Endodermal cell (in vitro differentiated cells): ENCODE data around the gene VWA8. TPM values are rescaled to one million over a fixed set of nuclear protein-coding genes. Genes with fewer than 3 reads are reported as not detected.
A peak's percentile ranks its signal among the peaks of the same experiment; 100 is the strongest.

ENCODE experiments used
- DNase-seq: peaks from one replicate; pipeline ENCODE4 v3.0.0-alpha.2; 2017
- H3K27ac ChIP-seq: 2 replicates; pipeline ENCODE4 v1.5.1; 2013; ENCODE audit warnings: mild to moderate bottlenecking, low read depth, low read length, moderate library complexity
- H3K27me3 ChIP-seq: 2 replicates; pipeline ENCODE4 v1.6.1; 2013; ENCODE audit warnings: mild to moderate bottlenecking, low read length, moderate library complexity; ENCODE audit not compliant: insufficient read depth, control insufficient read depth, poor library complexity, severe bottlenecking
- H3K36me3 ChIP-seq: 2 replicates; pipeline ENCODE4 v1.7.0; 2013; ENCODE audit warnings: mild to moderate bottlenecking, low read length, moderate library complexity; ENCODE audit not compliant: control insufficient read depth, insufficient read depth
- H3K4me1 ChIP-seq: one replicate; pipeline ENCODE4 v1.7.0; 2013; ENCODE audit warnings: low read length; ENCODE audit not compliant: control insufficient read depth, insufficient read depth
- H3K4me3 ChIP-seq: 2 replicates; pipeline ENCODE4 v1.5.1; 2013; ENCODE audit warnings: mild to moderate bottlenecking, low read length, moderate library complexity
- H3K9ac ChIP-seq: 2 replicates; pipeline ENCODE4 v1.6.1; 2013; ENCODE audit warnings: mild to moderate bottlenecking, low read length, moderate library complexity; ENCODE audit not compliant: poor library complexity, severe bottlenecking; ENCODE audit errors: extremely low read depth
- H3K9me3 ChIP-seq: 2 replicates; pipeline ENCODE4 v1.6.1; 2013; ENCODE audit warnings: mild to moderate bottlenecking, low read length, moderate library complexity; ENCODE audit not compliant: control insufficient read depth
- H3K27ac Mint-ChIP-seq: 2 replicates; pipeline ENCODE4 v1.8.0; 2020; ENCODE audit warnings: mixed read lengths
- H3K27me3 Mint-ChIP-seq: 2 replicates; pipeline ENCODE4 v1.8.0; 2021; ENCODE audit warnings: mild to moderate bottlenecking, mixed read lengths; ENCODE audit not compliant: insufficient read depth
- H3K36me3 Mint-ChIP-seq: 2 replicates; pipeline ENCODE4 v1.8.0; 2020; ENCODE audit warnings: low read depth, mixed read lengths
- H3K4me1 Mint-ChIP-seq: 2 replicates; pipeline ENCODE4 v1.8.0; 2020; ENCODE audit warnings: mixed read lengths
- H3K4me3 Mint-ChIP-seq: 2 replicates; pipeline ENCODE4 v1.8.0; 2020; ENCODE audit warnings: mild to moderate bottlenecking, moderate library complexity, mixed read lengths
- H3K9me3 Mint-ChIP-seq: 2 replicates; pipeline ENCODE4 v1.8.0; 2020; ENCODE audit warnings: mild to moderate bottlenecking, mixed read lengths
- CTCF ChIP-seq: fragments of 200-600 bp; sonication (generic); conservative IDR thresholded peaks from 2 replicates; pipeline ENCODE4 v1.5.0; 2021; ENCODE audit warnings: antibody characterized with exemption, mild to moderate bottlenecking
- WGBS, 2 experiments: methylation state at CpG; one replicate each; pipeline versions ENCODE4 v1.1.5 to v1.1.7; 2013; ENCODE audit warnings: missing lambda C conversion rate in 2 of 2, mixed read lengths in 1 of 2; ENCODE audit not compliant: insufficient coverage in 1 of 2, insufficient read length in 1 of 2; 5-methylcytosine and 5-hydroxymethylcytosine counted together
- total RNA-seq, 2 donors: library from RNA; stranded (reverse); fragmentation: NEBNext Ultra II Directional in 1 of 2; extraction: Animal tissue kit (Norgen Biotek cat#: 25700) in 1 of 2; gene quantifications; 2 replicates in 1 of 2; 3 replicates in 1 of 2; pipeline ENCODE4 v1.2.1, GENCODE V29; 2021

VWA8 gene
- total RNA-seq, 2 donors from 2014 or later = 24.6 to 25.6 TPM

- peaks cover 12% of the 10 kb centered on the region for H3K4me1 Mint-ChIP-seq
- H3K4me1 ChIP-seq = no peaks in the 10 kb centered on the region
- H3K9me3 ChIP-seq = no peaks in the 10 kb centered on the region
- DNase-seq = no peak
- H3K36me3 ChIP-seq = no peaks in the 10 kb centered on the region
- H3K4me3 ChIP-seq = no peak overlapping the region
- no peak overlapping the region for H3K27ac Mint-ChIP-seq
- 94 to 100% methylated on average over 1 of the region's 1 CpG for WGBS, 2 experiments
- no peak for TF ChIP-seq CTCF
- H3K36me3 Mint-ChIP-seq = no peaks in the 10 kb centered on the region
- H3K27ac ChIP-seq = no peak overlapping the region
- no peak overlapping the region for H3K9ac ChIP-seq
- no peaks in the 10 kb centered on the region for H3K9me3 Mint-ChIP-seq
- no peaks in the 10 kb centered on the region for H3K27me3 ChIP-seq
- H3K27me3 Mint-ChIP-seq = no peaks in the 10 kb centered on the region
- H3K4me3 Mint-ChIP-seq = no peak overlapping the region
These were observed 316.2 kb downstream of the VWA8 start for GRCh38 chr13:41644742-41645141.

GRCh38 chr13:41643507-41643906, 317.4 kb downstream of the VWA8 start:
- 93 to 100% methylated on average over 2 to 4 of the region's 4 CpGs for WGBS, 2 experiments
- no peaks in the 10 kb centered on the region for H3K9me3 Mint-ChIP-seq
- Histone ChIP-seq H3K27me3 (no peaks in the 10 kb centered on the region), H3K9ac (no peak overlapping the region), H3K4me3 (no peak overlapping the region), H3K9me3 (no peaks in the 10 kb centered on the region), H3K4me1 (no peaks in the 10 kb centered on the region), H3K27ac (no peak overlapping the region), H3K36me3 (no peaks in the 10 kb centered on the region)
- TF ChIP-seq CTCF = no peak
- no peak for DNase-seq
- H3K27ac Mint-ChIP-seq = no peak overlapping the region
- no peak overlapping the region for H3K4me3 Mint-ChIP-seq
- no peaks in the 10 kb centered on the region for H3K36me3 Mint-ChIP-seq
- peaks cover 11% of the 10 kb centered on the region for H3K4me1 Mint-ChIP-seq
- H3K27me3 Mint-ChIP-seq = no peaks in the 10 kb centered on the region

GRCh38 chr13:41641961-41642360, 318.9 kb downstream of the VWA8 start:
- no peaks in the 10 kb centered on the region for H3K27me3 Mint-ChIP-seq
- no peaks in the 10 kb centered on the region for H3K36me3 Mint-ChIP-seq
- H3K27me3 ChIP-seq = no peaks in the 10 kb centered on the region
- no peak for TF ChIP-seq CTCF
- 85 to 99% methylated on average over 4 of the region's 4 CpGs for WGBS, 2 experiments
- no peak overlapping the region for H3K4me3 ChIP-seq
- H3K9ac ChIP-seq = no peak overlapping the region
- no peak overlapping the region for H3K4me3 Mint-ChIP-seq
- no peak for DNase-seq
- H3K9me3 ChIP-seq = no peaks in the 10 kb centered on the region
- no peaks in the 10 kb centered on the region for H3K4me1 ChIP-seq
- H3K27ac Mint-ChIP-seq = no peak overlapping the region
- peaks cover 2% of the 10 kb centered on the region for H3K4me1 Mint-ChIP-seq
- H3K27ac ChIP-seq = peak overlapping the region; percentile 65
- H3K9me3 Mint-ChIP-seq = no peaks in the 10 kb centered on the region
- H3K36me3 ChIP-seq = no peaks in the 10 kb centered on the region
